Neural progenitor cell (in vitro differentiated cells): Measurements from ENCODE around the gene NEGR1.

ENCODE experiments used
- EZH2 ChIP-seq: fragments of 200-600 bp; sonication (generic); IDR thresholded peaks from 2 replicates; pipeline ENCODE4 v1.6.1; 2017; ENCODE audit warnings: antibody characterized with exemption, mild to moderate bottlenecking, moderate library complexity
- EZH2phosphoT487 ChIP-seq: fragments of 200-600 bp; sonication (generic); IDR thresholded peaks from 2 replicates; pipeline ENCODE4 v1.6.1; 2017; ENCODE audit warnings: antibody characterized with exemption
- TF ChIP-seq, protein P1 (sequence below): fragments of 200-600 bp; sonication (generic); IDR thresholded peaks from 2 replicates; pipeline ENCODE4 v1.5.1; 2017; ENCODE audit warnings: antibody characterized with exemption, mild to moderate bottlenecking

GRCh38 chr1:71649608-71650007, 632.7 kb downstream of the NEGR1 start:
- TF ChIP-seq EZH2, result no peak
- TF ChIP-seq, protein P1, sequence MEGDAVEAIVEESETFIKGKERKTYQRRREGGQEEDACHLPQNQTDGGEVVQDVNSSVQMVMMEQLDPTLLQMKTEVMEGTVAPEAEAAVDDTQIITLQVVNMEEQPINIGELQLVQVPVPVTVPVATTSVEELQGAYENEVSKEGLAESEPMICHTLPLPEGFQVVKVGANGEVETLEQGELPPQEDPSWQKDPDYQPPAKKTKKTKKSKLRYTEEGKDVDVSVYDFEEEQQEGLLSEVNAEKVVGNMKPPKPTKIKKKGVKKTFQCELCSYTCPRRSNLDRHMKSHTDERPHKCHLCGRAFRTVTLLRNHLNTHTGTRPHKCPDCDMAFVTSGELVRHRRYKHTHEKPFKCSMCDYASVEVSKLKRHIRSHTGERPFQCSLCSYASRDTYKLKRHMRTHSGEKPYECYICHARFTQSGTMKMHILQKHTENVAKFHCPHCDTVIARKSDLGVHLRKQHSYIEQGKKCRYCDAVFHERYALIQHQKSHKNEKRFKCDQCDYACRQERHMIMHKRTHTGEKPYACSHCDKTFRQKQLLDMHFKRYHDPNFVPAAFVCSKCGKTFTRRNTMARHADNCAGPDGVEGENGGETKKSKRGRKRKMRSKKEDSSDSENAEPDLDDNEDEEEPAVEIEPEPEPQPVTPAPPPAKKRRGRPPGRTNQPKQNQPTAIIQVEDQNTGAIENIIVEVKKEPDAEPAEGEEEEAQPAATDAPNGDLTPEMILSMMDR, result no peak
- no peak for TF ChIP-seq EZH2phosphoT487
